ENCODE results near the gene FOSL2. TPM values are rescaled to one million over a fixed set of nuclear protein-coding genes. Genes with fewer than 3 reads are reported as not detected.

FOSL2 gene
- total RNA-seq, 1 experiment from 2014 or later, result 4.0 TPM

DNA sequence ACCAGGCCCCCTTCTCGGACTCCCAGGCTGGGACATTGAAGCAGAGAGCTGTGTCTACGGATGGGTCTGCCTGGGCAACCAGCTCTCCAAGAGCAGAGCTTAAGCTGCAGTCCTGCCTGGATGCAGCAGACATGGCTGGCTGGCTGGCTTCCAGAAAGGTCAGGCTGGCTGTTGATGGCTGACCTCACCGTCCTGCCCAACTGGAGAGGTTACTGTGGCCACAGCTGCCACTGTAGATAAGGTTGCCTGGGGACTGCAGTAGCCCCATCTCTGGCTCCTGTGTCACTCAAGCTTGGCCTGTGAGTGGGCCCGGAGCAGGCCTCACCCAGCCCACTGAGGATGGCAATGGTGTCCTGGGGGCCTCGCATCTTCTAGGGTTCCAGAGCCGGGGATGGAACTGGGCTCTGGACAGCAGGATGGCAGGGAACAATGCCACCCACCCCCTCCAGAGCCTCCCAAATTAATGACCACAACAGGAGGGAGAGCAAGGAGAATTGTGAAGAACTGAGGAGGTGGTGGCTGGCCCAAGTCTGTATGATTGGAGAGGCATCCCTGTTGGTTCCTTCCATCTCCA lies 37.0 kb upstream of the FOSL2 start:
- ATAC-seq (no peak), DNase-seq (ENCODE audit: low spot score) (no peak)
- Mint-ChIP-seq H3K27ac (no peak overlapping the region), H3K4me1 (peaks cover 11% of the 10 kb centered on the region), H3K27me3 (ENCODE audit: low read depth) (no peaks in the 10 kb centered on the region), H3K9me3 (no peaks in the 10 kb centered on the region), H3K4me3 (no peak overlapping the region), H3K36me3 (no peaks in the 10 kb centered on the region)
- POLR2A ChIA-PET, result no interaction called here
- CTCF ChIA-PET, result interaction anchor here (1.2 kb wide), 1 partner anchor 672 kb away, joined by 3 read pairs; no protein-coding TSS in a partner anchor
- TF ChIP-seq NR1H2 (CRISPR knock-in tag; IDR thresholded peaks at IDR 0.05) (no peak), NFE2L1 (CRISPR knock-in tag; IDR thresholded peaks at IDR 0.05) (no peak), ELF4 (CRISPR knock-in tag; IDR thresholded peaks at IDR 0.05; ENCODE audit: low read depth) (no peak), SMAD3 (CRISPR knock-in tag; IDR thresholded peaks at IDR 0.05; ENCODE audit: borderline replicate concordance) (no peak), EMX1 (CRISPR knock-in tag; IDR thresholded peaks at IDR 0.05) (no peak), ETV6 (CRISPR knock-in tag; IDR thresholded peaks at IDR 0.05) (no peak), GRHL2 (CRISPR knock-in tag; IDR thresholded peaks at IDR 0.05; ENCODE audit: insufficient replicate concordance, severe bottlenecking) (no peak), JAZF1 (CRISPR knock-in tag; IDR thresholded peaks at IDR 0.05) (no peak), FOXK1 (CRISPR knock-in tag; IDR thresholded peaks at IDR 0.05) (no peak), TEAD4 (CRISPR knock-in tag; IDR thresholded peaks at IDR 0.05) (no peak), CREB1 (CRISPR knock-in tag; IDR thresholded peaks at IDR 0.05) (no peak)
- TF ChIP-seq, protein P1, sequence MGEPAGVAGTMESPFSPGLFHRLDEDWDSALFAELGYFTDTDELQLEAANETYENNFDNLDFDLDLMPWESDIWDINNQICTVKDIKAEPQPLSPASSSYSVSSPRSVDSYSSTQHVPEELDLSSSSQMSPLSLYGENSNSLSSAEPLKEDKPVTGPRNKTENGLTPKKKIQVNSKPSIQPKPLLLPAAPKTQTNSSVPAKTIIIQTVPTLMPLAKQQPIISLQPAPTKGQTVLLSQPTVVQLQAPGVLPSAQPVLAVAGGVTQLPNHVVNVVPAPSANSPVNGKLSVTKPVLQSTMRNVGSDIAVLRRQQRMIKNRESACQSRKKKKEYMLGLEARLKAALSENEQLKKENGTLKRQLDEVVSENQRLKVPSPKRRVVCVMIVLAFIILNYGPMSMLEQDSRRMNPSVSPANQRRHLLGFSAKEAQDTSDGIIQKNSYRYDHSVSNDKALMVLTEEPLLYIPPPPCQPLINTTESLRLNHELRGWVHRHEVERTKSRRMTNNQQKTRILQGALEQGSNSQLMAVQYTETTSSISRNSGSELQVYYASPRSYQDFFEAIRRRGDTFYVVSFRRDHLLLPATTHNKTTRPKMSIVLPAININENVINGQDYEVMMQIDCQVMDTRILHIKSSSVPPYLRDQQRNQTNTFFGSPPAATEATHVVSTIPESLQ (CRISPR knock-in tag; IDR thresholded peaks at IDR 0.05), result no peak
- TF ChIP-seq, protein P2, sequence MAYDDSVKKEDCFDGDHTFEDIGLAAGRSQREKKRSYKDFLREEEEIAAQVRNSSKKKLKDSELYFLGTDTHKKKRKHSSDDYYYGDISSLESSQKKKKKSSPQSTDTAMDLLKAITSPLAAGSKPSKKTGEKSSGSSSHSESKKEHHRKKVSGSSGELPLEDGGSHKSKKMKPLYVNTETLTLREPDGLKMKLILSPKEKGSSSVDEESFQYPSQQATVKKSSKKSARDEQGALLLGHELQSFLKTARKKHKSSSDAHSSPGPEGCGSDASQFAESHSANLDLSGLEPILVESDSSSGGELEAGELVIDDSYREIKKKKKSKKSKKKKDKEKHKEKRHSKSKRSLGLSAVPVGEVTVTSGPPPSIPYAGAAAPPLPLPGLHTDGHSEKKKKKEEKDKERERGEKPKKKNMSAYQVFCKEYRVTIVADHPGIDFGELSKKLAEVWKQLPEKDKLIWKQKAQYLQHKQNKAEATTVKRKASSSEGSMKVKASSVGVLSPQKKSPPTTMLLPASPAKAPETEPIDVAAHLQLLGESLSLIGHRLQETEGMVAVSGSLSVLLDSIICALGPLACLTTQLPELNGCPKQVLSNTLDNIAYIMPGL (CRISPR knock-in tag; IDR thresholded peaks at IDR 0.05), result no peak
- TF ChIP-seq, protein P3, sequence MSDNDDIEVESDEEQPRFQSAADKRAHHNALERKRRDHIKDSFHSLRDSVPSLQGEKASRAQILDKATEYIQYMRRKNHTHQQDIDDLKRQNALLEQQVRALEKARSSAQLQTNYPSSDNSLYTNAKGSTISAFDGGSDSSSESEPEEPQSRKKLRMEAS (CRISPR knock-in tag; IDR thresholded peaks at IDR 0.05), result no peak
- TF ChIP-seq, protein P4, sequence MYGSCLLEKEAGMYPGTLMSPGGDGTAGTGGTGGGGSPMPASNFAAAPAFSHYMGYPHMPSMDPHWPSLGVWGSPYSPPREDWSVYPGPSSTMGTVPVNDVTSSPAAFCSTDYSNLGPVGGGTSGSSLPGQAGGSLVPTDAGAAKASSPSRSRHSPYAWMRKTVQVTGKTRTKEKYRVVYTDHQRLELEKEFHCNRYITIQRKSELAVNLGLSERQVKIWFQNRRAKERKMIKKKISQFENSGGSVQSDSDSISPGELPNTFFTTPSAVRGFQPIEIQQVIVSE (CRISPR knock-in tag; IDR thresholded peaks at IDR 0.05; ENCODE audit: borderline replicate concordance), result no peak
- TF ChIP-seq, protein P5, sequence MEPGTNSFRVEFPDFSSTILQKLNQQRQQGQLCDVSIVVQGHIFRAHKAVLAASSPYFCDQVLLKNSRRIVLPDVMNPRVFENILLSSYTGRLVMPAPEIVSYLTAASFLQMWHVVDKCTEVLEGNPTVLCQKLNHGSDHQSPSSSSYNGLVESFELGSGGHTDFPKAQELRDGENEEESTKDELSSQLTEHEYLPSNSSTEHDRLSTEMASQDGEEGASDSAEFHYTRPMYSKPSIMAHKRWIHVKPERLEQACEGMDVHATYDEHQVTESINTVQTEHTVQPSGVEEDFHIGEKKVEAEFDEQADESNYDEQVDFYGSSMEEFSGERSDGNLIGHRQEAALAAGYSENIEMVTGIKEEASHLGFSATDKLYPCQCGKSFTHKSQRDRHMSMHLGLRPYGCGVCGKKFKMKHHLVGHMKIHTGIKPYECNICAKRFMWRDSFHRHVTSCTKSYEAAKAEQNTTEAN (CRISPR knock-in tag; IDR thresholded peaks at IDR 0.05), result no peak

DNA sequence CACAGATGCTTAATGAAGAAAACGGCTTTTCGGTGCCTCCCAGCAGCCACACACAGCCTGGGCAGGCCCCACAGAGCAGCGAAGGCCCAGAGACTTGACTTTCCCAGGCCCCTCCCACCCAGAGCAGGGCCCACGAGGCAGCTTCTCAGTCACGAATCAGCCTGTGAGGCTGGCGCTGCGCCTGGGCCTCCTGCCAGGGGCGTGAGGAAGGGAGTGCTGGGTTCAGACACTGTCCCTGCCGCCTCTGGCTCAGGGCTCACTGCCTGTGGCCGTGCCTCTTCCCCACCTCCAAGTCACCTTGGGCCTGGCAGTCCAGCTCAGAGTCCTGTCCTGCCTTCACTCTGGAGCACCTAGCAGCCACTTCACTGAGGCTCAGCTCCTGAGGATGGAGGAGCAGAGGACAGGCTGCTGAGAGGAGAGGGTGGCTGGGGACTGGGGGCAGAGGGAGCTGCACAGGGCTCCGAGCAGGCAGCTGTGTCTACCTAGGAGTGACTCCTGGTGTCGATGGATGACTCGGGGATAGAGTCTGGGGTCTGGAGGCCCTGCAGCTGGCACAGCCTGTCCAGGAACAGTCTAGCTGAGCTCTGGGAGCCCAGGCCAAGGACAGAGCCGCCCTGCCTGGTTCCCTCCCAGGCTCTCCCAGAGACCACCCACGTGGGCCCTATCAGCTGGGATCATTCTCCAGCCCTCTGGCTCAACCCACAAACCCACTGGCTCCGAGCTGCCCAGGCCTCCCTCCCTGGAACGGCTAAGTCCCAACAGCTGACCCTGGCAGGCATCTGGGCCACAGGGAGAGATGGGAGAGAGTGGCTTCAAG lies 36.4 kb upstream of the FOSL2 start:
- CTCF ChIA-PET, result interaction anchor here (0.9 to 1.2 kb wide), 2 partner anchors 96 to 673 kb away, joined by 3 read pairs; no protein-coding TSS in a partner anchor
- Mint-ChIP-seq H3K27me3 (ENCODE audit: low read depth) (no peaks in the 10 kb centered on the region), H3K4me1 (peaks cover 9% of the 10 kb centered on the region), H3K4me3 (no peak overlapping the region), H3K36me3 (no peaks in the 10 kb centered on the region), H3K27ac (no peak overlapping the region), H3K9me3 (no peaks in the 10 kb centered on the region)
- no peak; the same call in 1 of the 2 replicates for ATAC-seq
- POLR2A ChIA-PET, result no interaction called here
- no peak for DNase-seq (ENCODE audit: low spot score)
- TF ChIP-seq, protein P6, sequence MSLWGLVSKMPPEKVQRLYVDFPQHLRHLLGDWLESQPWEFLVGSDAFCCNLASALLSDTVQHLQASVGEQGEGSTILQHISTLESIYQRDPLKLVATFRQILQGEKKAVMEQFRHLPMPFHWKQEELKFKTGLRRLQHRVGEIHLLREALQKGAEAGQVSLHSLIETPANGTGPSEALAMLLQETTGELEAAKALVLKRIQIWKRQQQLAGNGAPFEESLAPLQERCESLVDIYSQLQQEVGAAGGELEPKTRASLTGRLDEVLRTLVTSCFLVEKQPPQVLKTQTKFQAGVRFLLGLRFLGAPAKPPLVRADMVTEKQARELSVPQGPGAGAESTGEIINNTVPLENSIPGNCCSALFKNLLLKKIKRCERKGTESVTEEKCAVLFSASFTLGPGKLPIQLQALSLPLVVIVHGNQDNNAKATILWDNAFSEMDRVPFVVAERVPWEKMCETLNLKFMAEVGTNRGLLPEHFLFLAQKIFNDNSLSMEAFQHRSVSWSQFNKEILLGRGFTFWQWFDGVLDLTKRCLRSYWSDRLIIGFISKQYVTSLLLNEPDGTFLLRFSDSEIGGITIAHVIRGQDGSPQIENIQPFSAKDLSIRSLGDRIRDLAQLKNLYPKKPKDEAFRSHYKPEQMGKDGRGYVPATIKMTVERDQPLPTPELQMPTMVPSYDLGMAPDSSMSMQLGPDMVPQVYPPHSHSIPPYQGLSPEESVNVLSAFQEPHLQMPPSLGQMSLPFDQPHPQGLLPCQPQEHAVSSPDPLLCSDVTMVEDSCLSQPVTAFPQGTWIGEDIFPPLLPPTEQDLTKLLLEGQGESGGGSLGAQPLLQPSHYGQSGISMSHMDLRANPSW (CRISPR knock-in tag; conservative IDR thresholded peaks at IDR 0.05; ENCODE audit: low read depth), result no peak
- TF ChIP-seq, protein P7, sequence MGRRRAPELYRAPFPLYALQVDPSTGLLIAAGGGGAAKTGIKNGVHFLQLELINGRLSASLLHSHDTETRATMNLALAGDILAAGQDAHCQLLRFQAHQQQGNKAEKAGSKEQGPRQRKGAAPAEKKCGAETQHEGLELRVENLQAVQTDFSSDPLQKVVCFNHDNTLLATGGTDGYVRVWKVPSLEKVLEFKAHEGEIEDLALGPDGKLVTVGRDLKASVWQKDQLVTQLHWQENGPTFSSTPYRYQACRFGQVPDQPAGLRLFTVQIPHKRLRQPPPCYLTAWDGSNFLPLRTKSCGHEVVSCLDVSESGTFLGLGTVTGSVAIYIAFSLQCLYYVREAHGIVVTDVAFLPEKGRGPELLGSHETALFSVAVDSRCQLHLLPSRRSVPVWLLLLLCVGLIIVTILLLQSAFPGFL (CRISPR knock-in tag; IDR thresholded peaks at IDR 0.05; ENCODE audit: borderline replicate concordance), result no peak
- TF ChIP-seq, protein P8, sequence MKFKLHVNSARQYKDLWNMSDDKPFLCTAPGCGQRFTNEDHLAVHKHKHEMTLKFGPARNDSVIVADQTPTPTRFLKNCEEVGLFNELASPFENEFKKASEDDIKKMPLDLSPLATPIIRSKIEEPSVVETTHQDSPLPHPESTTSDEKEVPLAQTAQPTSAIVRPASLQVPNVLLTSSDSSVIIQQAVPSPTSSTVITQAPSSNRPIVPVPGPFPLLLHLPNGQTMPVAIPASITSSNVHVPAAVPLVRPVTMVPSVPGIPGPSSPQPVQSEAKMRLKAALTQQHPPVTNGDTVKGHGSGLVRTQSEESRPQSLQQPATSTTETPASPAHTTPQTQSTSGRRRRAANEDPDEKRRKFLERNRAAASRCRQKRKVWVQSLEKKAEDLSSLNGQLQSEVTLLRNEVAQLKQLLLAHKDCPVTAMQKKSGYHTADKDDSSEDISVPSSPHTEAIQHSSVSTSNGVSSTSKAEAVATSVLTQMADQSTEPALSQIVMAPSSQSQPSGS (CRISPR knock-in tag; IDR thresholded peaks at IDR 0.05; ENCODE audit: borderline replicate concordance, low read depth), result no peak
- TF ChIP-seq, protein P9, sequence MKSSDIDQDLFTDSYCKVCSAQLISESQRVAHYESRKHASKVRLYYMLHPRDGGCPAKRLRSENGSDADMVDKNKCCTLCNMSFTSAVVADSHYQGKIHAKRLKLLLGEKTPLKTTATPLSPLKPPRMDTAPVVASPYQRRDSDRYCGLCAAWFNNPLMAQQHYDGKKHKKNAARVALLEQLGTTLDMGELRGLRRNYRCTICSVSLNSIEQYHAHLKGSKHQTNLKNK (CRISPR knock-in tag; IDR thresholded peaks at IDR 0.05), result no peak
